Measurements from ENCODE around the gene LEFTY1.
A peak's percentile ranks its signal among the peaks of the same experiment; 100 is the strongest.

Gene LEFTY1

DNA sequence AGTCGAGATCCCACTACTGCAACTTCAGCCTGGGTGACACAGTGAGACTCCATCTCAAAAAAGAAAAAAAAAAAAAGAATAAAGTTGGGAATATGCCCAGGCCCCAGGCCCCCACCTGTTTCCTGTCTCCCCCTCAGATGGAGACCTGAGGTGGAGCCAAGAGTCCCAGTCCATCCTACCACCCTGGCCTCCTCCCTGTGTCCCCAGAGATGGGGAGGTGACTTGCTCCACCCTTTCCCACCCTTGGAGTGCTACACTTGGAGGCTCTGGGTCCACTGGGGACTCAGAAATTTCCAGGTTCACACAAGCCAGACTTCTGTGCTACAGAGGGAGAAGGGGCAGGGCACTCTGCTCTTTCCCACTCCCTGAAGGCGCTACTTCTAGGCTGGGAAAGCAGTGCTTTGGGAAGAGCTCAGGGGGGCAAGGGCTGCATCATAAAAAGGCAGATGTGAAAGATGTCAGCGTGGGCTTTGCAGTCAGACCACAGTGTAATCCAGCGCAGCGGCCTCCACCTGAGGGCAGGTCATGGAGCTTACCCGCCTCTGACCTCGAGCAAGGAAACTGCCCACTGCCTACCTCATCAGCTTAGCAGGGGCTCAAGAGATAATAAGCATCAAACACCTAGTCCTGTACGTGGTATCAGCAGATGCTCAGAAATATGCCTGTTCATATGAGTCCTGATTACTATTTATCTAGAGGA lies 20.2 kb downstream of the LEFTY1 start:
- DNase-seq, result no peak

DNA sequence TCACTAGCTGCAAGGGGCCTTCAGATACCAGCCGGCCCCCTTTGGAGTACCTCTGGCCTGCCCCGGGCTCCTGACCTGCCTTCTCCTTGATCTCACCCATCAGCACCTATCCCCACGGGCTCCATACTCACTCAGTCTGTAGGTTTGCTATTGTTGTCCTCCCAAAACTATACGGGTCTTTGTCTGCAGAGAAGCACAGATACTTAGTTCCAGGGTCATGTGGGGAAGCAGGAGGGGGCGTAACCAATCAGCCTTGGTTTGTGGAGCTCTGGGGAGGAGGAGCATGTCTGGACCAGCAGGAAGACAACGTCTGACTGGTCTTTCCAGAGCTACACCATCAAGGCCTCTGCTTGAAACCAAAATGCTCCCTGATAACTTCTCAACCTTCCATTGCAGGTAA lies 22.0 kb downstream of the LEFTY1 start:
- DNase-seq, result no peak

DNA sequence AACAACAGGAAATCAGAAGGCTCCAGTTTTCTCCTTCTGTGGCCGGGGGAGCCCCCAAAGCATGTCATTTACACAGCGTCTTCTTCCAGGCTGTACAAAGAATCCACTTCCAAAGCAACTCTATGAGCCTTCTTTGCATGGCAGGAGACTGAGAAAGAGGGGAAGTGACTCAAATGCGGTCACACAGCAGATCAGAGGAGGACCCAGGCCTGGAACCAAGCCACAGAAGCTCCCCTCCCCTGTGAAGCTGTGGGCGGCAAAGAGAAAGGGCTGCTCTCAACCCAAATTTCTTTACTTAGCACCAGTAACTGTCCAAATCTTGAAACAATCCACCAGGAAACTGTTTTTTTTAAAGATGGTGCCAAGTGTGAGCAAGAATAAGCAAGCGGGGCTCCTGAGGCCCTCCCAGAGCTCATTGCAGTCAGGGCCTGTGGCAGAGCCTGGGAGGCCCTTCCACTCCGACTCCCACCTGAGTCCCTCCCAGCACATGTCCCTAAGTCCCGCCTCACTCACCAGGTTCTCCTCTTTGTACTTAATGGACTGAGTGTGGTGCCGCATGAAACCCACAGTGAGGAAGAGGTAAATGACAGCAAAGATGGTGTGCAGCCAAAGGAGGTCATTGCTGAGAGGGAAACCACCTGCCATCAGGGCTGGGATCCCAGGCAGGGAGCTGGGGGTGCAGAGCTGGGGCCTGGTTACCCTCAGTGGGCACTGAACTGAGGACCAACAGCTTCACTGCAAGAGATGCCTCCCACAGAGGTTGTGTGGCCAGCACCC lies 22.7 kb downstream of the LEFTY1 start:
- peak; percentile 58 for DNase-seq

GRCh38 chr1:225865514-225865913 lies 23.4 kb downstream of the LEFTY1 start:
- DNase-seq, result no peak

- DNase-seq, result no peak
Observed at GRCh38 chr1:225863167-225863566, 25.8 kb downstream of the LEFTY1 start.

GRCh38 chr1:225862581-225862950 lies 26.4 kb downstream of the LEFTY1 start:
- no peak for DNase-seq

GRCh38 chr1:225861834-225862580 lies 26.9 kb downstream of the LEFTY1 start:
- no peak for DNase-seq

DNA sequence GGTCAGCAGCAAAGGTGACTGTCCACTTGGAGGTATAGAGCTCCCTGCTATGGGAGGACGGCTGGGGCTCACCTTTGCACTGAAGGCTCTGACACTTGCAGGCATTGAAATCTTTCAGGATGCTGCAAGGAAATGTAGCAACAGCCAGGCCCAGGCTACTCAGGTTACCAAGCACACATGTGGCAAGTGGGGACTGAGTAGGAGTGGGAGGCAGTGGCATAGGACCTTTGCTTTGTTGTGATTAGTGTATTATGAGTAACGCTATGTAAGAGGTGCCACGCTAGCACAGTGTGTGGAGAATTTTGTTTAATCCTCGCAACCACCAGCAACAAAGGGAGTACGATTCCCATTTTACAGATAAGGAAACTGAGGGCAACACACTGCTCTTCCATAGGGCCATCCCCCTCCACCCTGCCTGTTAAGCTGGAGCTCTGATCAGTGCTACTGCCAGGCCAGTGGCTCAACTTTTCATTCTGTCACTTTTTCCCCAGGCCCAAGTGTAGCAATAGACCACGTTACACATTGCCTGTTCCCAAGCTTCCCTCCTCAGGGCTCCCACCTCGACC lies 28.0 kb downstream of the LEFTY1 start:
- DNase-seq, result no peak

DNA sequence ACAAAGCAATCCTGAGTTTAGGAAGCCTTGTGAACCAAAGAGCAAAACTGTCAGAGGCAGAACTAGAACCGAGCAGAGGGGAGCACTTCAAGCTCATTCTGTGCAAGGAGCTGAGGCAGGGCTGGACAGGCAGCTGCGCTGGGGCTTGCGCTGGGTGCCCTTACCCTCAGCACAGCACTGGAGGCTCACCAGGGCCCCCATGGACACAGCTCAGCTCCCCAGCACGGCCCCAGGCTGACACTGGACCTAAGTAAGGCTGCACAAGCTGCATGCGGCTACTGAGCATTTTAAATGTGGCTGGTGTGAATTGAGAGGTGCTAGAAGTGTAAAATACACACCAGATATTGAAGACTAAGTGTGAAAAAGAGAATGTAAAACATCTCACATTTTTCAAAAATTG lies 28.8 kb downstream of the LEFTY1 start:
- DNase-seq, result no peak

GRCh38 chr1:225859151-225859550 lies 29.8 kb downstream of the LEFTY1 start:
- DNase-seq, result no peak

DNA sequence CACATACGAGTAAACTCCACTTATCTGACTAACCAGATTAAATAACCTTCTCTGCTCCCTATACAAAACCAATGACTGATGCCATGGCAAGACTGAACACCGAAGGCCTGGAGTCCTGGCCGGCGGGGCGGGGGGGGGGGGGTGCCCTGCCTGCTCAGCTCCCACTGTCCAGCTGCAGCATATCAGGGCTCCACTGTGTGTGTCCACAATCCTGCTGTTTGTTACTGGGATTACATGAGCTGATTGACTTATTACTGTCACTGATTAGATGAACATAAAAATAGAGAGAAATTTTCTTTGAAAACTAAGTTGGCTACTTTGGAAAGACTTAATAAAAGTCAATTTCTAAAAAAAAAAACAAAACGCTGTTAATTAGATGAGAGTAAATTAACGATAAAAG lies 31.7 kb downstream of the LEFTY1 start:
- DNase-seq, result no peak

DNA sequence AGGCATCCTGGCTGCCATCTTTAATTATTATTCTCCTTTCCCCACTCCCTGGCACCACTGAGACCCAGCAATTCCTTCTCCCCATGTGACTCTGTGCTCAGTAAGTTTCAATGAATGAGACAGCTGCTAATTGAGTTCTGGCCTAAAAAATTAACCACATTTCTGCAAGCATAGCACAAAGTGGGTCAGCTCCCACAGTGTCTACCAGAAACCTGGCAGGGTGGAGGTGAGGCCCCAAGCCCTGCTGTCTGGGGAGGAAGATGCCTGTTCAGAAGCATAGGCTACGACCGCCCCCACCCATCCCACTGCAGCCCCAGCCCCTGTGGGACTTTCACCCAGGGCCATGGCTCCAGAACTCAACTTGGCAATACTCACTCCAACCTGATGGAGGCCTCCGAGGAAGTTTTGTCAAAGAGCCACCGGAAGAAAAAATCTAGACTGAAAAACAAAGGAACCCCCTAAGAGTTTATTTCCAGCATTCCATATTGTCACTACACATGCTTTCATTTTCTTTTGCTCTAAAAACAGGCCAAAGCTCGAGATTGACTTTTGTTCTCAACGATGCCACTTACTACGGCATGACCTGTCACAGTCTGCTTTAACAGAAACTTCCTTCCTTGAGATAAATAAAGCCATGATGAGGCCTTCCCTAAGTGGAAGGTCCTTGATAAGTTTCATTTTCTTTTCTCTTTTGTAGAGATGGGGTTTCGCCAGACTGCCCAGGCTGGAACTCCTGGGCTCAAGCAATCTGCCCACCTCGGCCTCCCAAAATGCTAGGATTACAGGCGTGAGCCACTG lies 33.2 kb downstream of the LEFTY1 start:
- DNase-seq, result no peak

GRCh38 chr1:225853441-225853840 lies 35.5 kb downstream of the LEFTY1 start:
- DNase-seq, result no peak

DNA sequence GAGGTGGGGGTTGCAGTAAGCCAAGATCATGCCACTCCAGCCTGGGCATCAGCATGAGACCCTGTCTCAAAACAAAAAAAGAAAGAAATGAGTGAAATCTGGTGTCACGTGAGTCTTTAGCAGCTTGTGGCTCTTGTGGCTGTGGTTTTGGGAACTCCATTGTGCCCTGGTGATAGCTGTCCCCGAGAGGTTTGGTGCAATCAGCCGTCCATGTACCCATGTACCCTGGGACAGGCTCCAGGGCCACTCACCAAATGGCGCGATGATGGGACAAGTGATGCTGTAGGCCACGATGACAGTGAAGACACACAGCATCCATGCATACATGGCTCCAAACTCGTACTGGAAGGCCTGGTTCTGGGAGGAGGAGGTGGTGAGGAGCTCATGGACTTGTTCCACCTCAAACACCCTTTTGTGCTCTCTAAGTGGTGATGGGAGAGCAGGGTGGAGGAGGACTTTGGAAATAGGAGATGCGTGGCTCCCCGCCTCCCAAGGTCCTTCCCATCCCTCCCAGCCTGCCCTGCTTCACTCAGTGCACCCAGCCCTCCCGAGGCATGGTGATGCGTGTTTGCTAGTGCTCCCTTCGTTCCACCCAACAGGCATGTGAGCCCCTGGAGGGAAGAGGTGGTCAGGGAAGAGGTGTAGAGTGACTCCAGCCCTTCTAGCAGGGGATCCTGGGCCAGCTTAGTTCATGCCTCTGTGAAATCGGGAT lies 36.4 kb downstream of the LEFTY1 start:
- DNase-seq, result no peak

- no peak for DNase-seq
Observed at GRCh38 chr1:225851805-225852204, 37.1 kb downstream of the LEFTY1 start.

- DNase-seq, result no peak
Observed at GRCh38 chr1:225850370-225850769, 38.6 kb downstream of the LEFTY1 start.

DNA sequence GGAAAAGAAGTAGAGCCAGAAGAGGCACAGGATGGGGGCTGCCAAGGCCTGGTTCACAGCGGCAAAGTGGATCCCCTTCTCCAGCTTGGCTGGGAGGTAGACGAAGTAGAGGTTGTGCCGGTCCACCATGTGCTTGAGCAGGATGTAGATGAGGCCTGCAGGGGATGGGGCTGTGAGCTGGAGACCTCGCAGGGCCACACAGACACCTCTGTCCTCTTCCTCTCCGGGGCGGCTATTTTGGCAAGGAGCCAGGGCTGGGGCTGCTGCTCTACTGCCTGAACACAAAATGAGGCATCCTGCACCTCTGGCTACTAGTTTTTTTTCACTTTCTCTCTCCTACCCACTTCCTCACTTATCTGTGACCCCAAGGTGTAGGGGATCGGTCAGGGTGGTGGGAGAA lies 39.0 kb downstream of the LEFTY1 start:
- no peak for DNase-seq

GRCh38 chr1:225848030-225848955 lies 40.7 kb downstream of the LEFTY1 start:
- no peak for DNase-seq

DNA sequence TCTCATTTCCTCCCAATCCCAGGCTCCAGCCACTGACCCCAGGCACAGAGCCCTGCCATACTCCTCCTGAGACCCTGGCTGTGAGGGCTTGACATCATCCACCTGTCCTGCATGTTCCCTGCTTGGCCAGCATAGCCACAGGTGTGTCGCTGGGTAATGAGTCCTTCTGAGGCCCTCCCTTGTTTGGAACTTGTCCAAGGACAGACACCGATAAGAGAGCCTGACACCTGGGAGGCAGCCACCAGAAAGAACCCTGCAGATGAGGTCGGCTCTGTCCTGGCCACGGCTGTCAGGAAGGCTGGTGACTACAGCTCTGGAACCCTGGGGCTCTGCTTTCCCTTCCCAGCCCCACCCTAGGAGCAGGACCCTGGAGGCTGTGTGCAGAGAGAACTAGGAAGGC lies 41.3 kb downstream of the LEFTY1 start:
- no peak for DNase-seq

DNA sequence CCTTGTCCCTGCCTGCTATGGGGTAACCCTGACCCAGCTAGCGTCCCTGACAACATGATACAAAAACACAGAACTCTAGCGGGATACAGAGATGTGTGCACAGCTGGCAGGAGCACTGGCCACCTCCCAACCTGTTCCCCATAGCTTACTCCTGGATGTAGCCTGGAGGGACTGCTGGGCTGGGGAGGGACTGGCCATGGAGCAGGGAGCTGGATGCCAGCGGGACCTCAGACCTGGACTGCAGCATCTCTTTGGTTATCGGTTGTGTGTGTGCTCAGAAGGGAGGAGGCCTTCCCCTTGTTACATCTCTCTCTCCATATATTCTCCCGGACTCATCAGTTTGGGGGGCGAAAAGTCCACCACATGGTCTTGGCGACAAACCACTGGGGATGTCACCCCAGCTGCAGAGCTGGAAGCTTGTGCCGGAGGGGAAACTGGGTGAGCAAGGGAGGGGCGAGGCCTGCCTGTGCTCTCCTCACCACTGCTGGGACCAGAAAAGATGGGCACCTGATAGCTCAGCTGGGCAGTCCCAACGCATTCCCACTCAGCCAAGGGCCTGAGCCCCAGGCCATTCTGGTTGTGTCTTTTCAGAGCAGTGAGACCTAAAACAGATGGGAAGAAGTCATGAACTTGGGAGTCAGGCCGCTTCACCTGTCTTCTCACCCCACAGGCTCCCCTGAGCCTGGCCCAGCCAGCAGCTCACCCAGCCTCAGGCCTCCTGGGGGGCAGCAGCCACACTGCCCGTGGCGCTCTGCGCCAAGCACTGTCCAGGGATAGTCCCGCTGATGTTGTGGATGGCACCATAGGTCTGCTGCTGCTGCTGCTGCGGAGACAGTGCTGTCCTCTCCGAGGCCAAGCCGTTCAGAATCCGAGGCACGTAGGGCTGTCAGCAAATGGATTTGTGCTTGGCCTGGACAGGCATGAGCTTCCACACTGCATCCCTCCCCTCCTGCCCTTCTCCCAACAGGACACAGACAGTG lies 42.3 kb downstream of the LEFTY1 start:
- no peak for DNase-seq

All from activated CD4-positive, CD25-positive, alpha-beta regulatory T cell treated with anti-CD3 and anti-CD28 coated beads, Interleukin-2, amount 50 U/mL, for 72 hours (primary cell).